IMR-90 (cell line): ENCODE results near the gene HCCS. TPM values are rescaled to one million over a fixed set of nuclear protein-coding genes. Genes with fewer than 3 reads are reported as not detected.

Experiments
- ATAC-seq: fragments of 200-7000 bp; cut with Tn5 transposase; 2 replicates; pipeline ENCODE4 v1.9.1; 2020; ENCODE audit warnings: low read depth, mild to moderate bottlenecking, moderate library complexity
- BruUV-seq: library from RNA; stranded (reverse); fragments of 400-500 nt; replicated peaks from 2 replicates; lab custom pipeline; 2021; lab: Mats Ljungman, UMichigan
- CTCF ChIA-PET: fragments of 300-600 bp; formaldehyde crosslinking; extraction: SDS; loops from one replicate; lab custom pipeline; 2021; ENCODE audit warnings: antibody characterized with exemption; lab: Yijun Ruan, JAX
- POLR2A ChIA-PET: fragments of 300-600 bp; sonication (Branson Sonifier 250); formaldehyde crosslinking; loops from one replicate; lab custom pipeline; 2022; ENCODE audit warnings: antibody characterized with exemption; ENCODE audit not compliant: unreplicated experiment; lab: Charles Lee
- DNase-seq: peaks from one replicate; pipeline ENCODE4 v3.0.0; 2013
- H2AFZ ChIP-seq: replicated peaks from 2 replicates; pipeline ENCODE3; 2013; ENCODE audit warnings: low read length, mild to moderate bottlenecking; ENCODE audit not compliant: poor library complexity
- H2AK5ac ChIP-seq: 2 replicates; pipeline ENCODE4 v1.6.1; 2013; ENCODE audit warnings: low read depth, low read length, inconsistent platforms
- H2AK9ac ChIP-seq: replicated peaks from 2 replicates; pipeline ENCODE3; 2013; ENCODE audit warnings: mild to moderate bottlenecking, low read depth, low read length, moderate library complexity; ENCODE audit not compliant: poor library complexity
- H2BK120ac ChIP-seq: 2 replicates; pipeline ENCODE4 v1.6.1; 2013; ENCODE audit warnings: low read depth, low read length, inconsistent platforms
- H2BK15ac ChIP-seq: 3 replicates; pipeline ENCODE4 v1.6.1; 2013; ENCODE audit warnings: low read depth, low read length, inconsistent platforms
- H2BK20ac ChIP-seq: 2 replicates; pipeline ENCODE4 v1.6.1; 2013; ENCODE audit warnings: low read depth, mild to moderate bottlenecking, inconsistent platforms, low read length, moderate library complexity
- H2BK5ac ChIP-seq: 2 replicates; pipeline ENCODE4 v1.6.1; 2013; ENCODE audit warnings: mild to moderate bottlenecking, low read depth, low read length, inconsistent platforms; ENCODE audit not compliant: poor library complexity, severe bottlenecking
- H3K14ac ChIP-seq: replicated peaks from 2 replicates; pipeline ENCODE4 v1.6.1; 2013; ENCODE audit warnings: low read depth, low read length, inconsistent platforms
- H3K18ac ChIP-seq: 2 replicates; pipeline ENCODE4 v1.6.1; 2013; ENCODE audit warnings: low read depth, low read length, control low read depth
- H3K23ac ChIP-seq: 2 replicates; pipeline ENCODE4 v1.6.1; 2013; ENCODE audit warnings: low read depth, low read length, inconsistent platforms
- H3K27ac ChIP-seq: 2 replicates; pipeline ENCODE4 v1.5.1; 2013; ENCODE audit warnings: mild to moderate bottlenecking, control low read depth, low read length; ENCODE audit not compliant: insufficient read depth
- H3K27me3 ChIP-seq: 2 replicates; pipeline ENCODE4 v1.6.1; 2013; ENCODE audit warnings: low read length; ENCODE audit not compliant: control insufficient read depth, insufficient read depth
- H3K36me3 ChIP-seq: 2 replicates; pipeline ENCODE4 v1.6.1; 2013; ENCODE audit warnings: low read length, mixed read lengths; ENCODE audit not compliant: control insufficient read depth, insufficient read depth
- H3K4ac ChIP-seq: 2 replicates; pipeline ENCODE4 v1.6.1; 2013; ENCODE audit warnings: low read depth, low read length, inconsistent platforms
- H3K4me1 ChIP-seq: 2 replicates; pipeline ENCODE4 v1.6.1; 2013; ENCODE audit warnings: low read length, mixed read lengths; ENCODE audit not compliant: control insufficient read depth, insufficient read depth
- H3K4me2 ChIP-seq: 2 replicates; pipeline ENCODE4 v1.6.1; 2013; ENCODE audit warnings: low read depth, mild to moderate bottlenecking, control low read depth, low read length, moderate library complexity
- H3K4me3 ChIP-seq: 2 replicates; pipeline ENCODE4 v1.5.1; 2013; ENCODE audit warnings: low read depth, mild to moderate bottlenecking, control low read depth, low read length, moderate library complexity; ENCODE audit not compliant: insufficient read depth
- H3K56ac ChIP-seq: 2 replicates; pipeline ENCODE4 v1.6.1; 2013; ENCODE audit warnings: low read length, inconsistent platforms; ENCODE audit not compliant: insufficient read depth; ENCODE audit errors: extremely low read depth
- H3K79me1 ChIP-seq, 2 experiments: 2 replicates each; pipeline ENCODE4 v1.6.1; 2013; ENCODE audit warnings: low read length in 2 of 2, inconsistent platforms in 1 of 2, low read depth in 1 of 2
- H3K9ac ChIP-seq: 2 replicates; pipeline ENCODE4 v1.6.1; 2013; ENCODE audit warnings: low read depth, low read length, control low read depth
- H3K9me1 ChIP-seq: 2 replicates; pipeline ENCODE4 v1.6.1; 2013; ENCODE audit warnings: low read length, inconsistent platforms; ENCODE audit not compliant: insufficient read depth
- H3K9me3 ChIP-seq: 2 replicates; pipeline ENCODE4 v1.6.1; 2013; ENCODE audit warnings: low read length; ENCODE audit not compliant: control insufficient read depth, insufficient read depth
- H4K20me1 ChIP-seq: 2 replicates; pipeline ENCODE4 v1.6.1; 2013; ENCODE audit warnings: low read length, inconsistent platforms; ENCODE audit not compliant: insufficient read depth
- H4K5ac ChIP-seq: 2 replicates; pipeline ENCODE4 v1.6.1; 2013; ENCODE audit warnings: mild to moderate bottlenecking, low read depth, low read length, control low read depth
- H4K8ac ChIP-seq, 2 experiments: 2 replicates each; pipeline ENCODE4 v1.6.1; 2013; ENCODE audit warnings: low read depth in 2 of 2, low read length in 2 of 2, control low read depth in 1 of 2, inconsistent platforms in 1 of 2
- H4K91ac ChIP-seq: 2 replicates; pipeline ENCODE4 v1.6.1; 2013; ENCODE audit warnings: low read depth, low read length, inconsistent platforms; ENCODE audit not compliant: insufficient read depth
- CTCF ChIP-seq: conservative IDR thresholded peaks from 2 replicates; pipeline ENCODE4 v1.5.1; 2012; ENCODE audit warnings: mild to moderate bottlenecking, low read depth, low read length, improper control_type of control experiment
- FOS ChIP-seq: fragments of 150-350 bp; IDR thresholded peaks from 2 replicates; pipeline ENCODE4 v1.6.1; 2016; ENCODE audit warnings: low read depth, low read length
- MAZ ChIP-seq: IDR thresholded peaks from 2 replicates; pipeline ENCODE4 v1.6.1; 2012; ENCODE audit warnings: low read depth, mild to moderate bottlenecking, low read length, improper control_type of control experiment, moderate library complexity, borderline replicate concordance
- RAD21 ChIP-seq: IDR thresholded peaks from 2 replicates; pipeline ENCODE4 v1.6.1; 2012; ENCODE audit warnings: low read length, improper control_type of control experiment
- SMC3 ChIP-seq: fragments of 150-350 bp; IDR thresholded peaks from 2 replicates; pipeline ENCODE4 v1.6.1; 2016; ENCODE audit warnings: low read depth, mild to moderate bottlenecking, antibody characterized with exemption, low read length, moderate library complexity
- WGBS, 2 experiments: methylation state at CpG; one replicate each; pipeline versions ENCODE4 v1.1.5 to v1.1.7; 2013; ENCODE audit warnings: missing lambda C conversion rate in 2 of 2; ENCODE audit not compliant: insufficient read length in 1 of 2; ENCODE audit errors: extremely low coverage in 2 of 2; 5-methylcytosine and 5-hydroxymethylcytosine counted together
- dilution Hi-C: fragments of 300-500 bp; cut with HindIII; formaldehyde crosslinking; loops from one replicate; pipeline ENCODE4 v1.14.3; 2018; ENCODE audit warnings: low sequenced_read_pairs; ENCODE audit not compliant: unreplicated experiment
- in situ Hi-C: fragments of 300-500 bp; cut with MboI; formaldehyde crosslinking; loops from 3 replicates; pipeline ENCODE4 v1.14.3; 2019; ENCODE audit warnings: low sequenced_read_pairs, inconsistent platforms, mixed read lengths
- intact Hi-C: fragments of 100-400 bp; cut with micrococcal nuclease; formaldehyde crosslinking; loops from 2 replicates; pipeline ENCODE4 v1.10.0; 2022
- polyA plus RNA-seq, 3 experiments: library from polyadenylated mRNA; depleted of rRNA; stranded (reverse); fragments of >200 nt; gene quantifications; 2 replicates each; pipeline ENCODE4 v1.2.3, GENCODE V29; 2012; ENCODE audit warnings: low replicate concordance in 1 of 3
- total RNA-seq: library from RNA; depleted of rRNA; stranded (reverse); fragments of >200 nt; gene quantifications from 2 replicates; pipeline ENCODE4 v1.2.3, GENCODE V29; 2012

The HCCS gene
- total and polyA plus RNA-seq, 2 of the 4 experiments (the other 2 are of a cell fraction): 24.0 to 28.6 TPM

GRCh38 chrX:11137543-11138139 is 26.5 kb downstream of the HCCS start:
- no peak overlapping the region for H4K5ac ChIP-seq
- H4K91ac ChIP-seq: no peak overlapping the region
- H4K8ac ChIP-seq: no peak overlapping the region
- no peak overlapping the region for H3K4me3 ChIP-seq
- DNase-seq: peak; percentile 52
- H3K36me3 ChIP-seq: no peaks in the 10 kb centered on the region
- H2BK20ac ChIP-seq: no peak overlapping the region
- no peak overlapping the region for H2BK5ac ChIP-seq
- no peak overlapping the region for H3K23ac ChIP-seq
- dilution Hi-C loops: loop anchor here (25.0 kb wide), 1 partner anchor 950 kb away; no protein-coding TSS in a partner anchor
- no peak overlapping the region for H2AK5ac ChIP-seq
- CTCF ChIA-PET: interaction anchor here (0.7 to 2.3 kb wide), 2 partner anchors 243 to 947 kb away, joined by 6 to 12 read pairs; no protein-coding TSS in a partner anchor
- H4K20me1 ChIP-seq: no peaks in the 10 kb centered on the region
- no peak overlapping the region for H3K9ac ChIP-seq
- ATAC-seq: no peak
- no peaks in the 10 kb centered on the region for H3K9me1 ChIP-seq
- H3K4me1 ChIP-seq: no peaks in the 10 kb centered on the region
- H3K56ac ChIP-seq: no peak overlapping the region
- no peak overlapping the region for H3K27ac ChIP-seq
- no peak overlapping the region for H2AFZ ChIP-seq
- BruUV-seq: no TSS peak
- no peaks in the 10 kb centered on the region for H3K9me3 ChIP-seq
- in situ Hi-C loops: no loop called here
- intact Hi-C loops: loop anchor here (1.0 kb wide), 1 partner anchor 948 kb away; no protein-coding TSS in a partner anchor
- no CpG with 5 or more reads among the region's 6 CpGs for WGBS, 2 experiments
- H3K27me3 ChIP-seq: no peaks in the 10 kb centered on the region
- no peaks in the 10 kb centered on the region for H3K79me1 ChIP-seq
- TF ChIP-seq RAD21 (peak; percentile 51), FOS (no peak), SMC3 (peak; percentile 63), CTCF (peak; percentile 63), MAZ (no peak)
- H2BK15ac ChIP-seq: no peak overlapping the region
- H3K4me2 ChIP-seq: no peak overlapping the region
- H2BK120ac ChIP-seq: no peak overlapping the region
- POLR2A ChIA-PET: no interaction called here
- no peak overlapping the region for H2AK9ac ChIP-seq
- H3K18ac ChIP-seq: no peak overlapping the region
- no peak overlapping the region for H3K4ac ChIP-seq
- no peak overlapping the region for H3K14ac ChIP-seq
